Type B pancreatic cell (in vitro differentiated cells): Measurements from ENCODE around the gene EEFSEC. TPM values are rescaled to one million over a fixed set of nuclear protein-coding genes. Genes with fewer than 3 reads are reported as not detected.

Source experiments
- DNase-seq: peaks from one replicate; pipeline ENCODE4 v3.0.0; 2021; ENCODE audit warnings: mixed read lengths; ENCODE audit not compliant: unreplicated experiment; ENCODE audit errors: extremely low spot score
- H3K27ac Mint-ChIP-seq: 2 replicates; pipeline ENCODE4 v1.8.0; 2021; ENCODE audit warnings: mild to moderate bottlenecking, mixed read lengths
- H3K27me3 Mint-ChIP-seq: 2 replicates; pipeline ENCODE4 v1.8.0; 2021; ENCODE audit warnings: mixed read lengths
- H3K36me3 Mint-ChIP-seq: 2 replicates; pipeline ENCODE4 v1.8.0; 2021; ENCODE audit warnings: mixed read lengths
- H3K4me1 Mint-ChIP-seq: one replicate; pipeline ENCODE4 v1.8.0; 2021; ENCODE audit warnings: mixed read lengths; ENCODE audit not compliant: unreplicated experiment
- H3K4me3 Mint-ChIP-seq: 2 replicates; pipeline ENCODE4 v1.8.0; 2021; ENCODE audit warnings: mild to moderate bottlenecking, mixed read lengths
- H3K9me3 Mint-ChIP-seq: 2 replicates; pipeline ENCODE4 v1.8.0; 2021; ENCODE audit warnings: mixed read lengths
- CTCF ChIP-seq: fragments of 200-600 bp; sonication (generic); conservative IDR thresholded peaks from 2 replicates; pipeline ENCODE4 v1.5.0; 2021; ENCODE audit warnings: antibody characterized with exemption, mild to moderate bottlenecking
- total RNA-seq: library from RNA; stranded (reverse); gene quantifications from 2 replicates; pipeline ENCODE4 v1.2.1, GENCODE V29; 2021; ENCODE audit warnings: low replicate concordance

The EEFSEC gene
- total RNA-seq, 1 donor from 2014 or later = 16.6 TPM

- Mint-ChIP-seq H3K27ac (no peak overlapping the region), H3K36me3 (peaks cover 17% of the 10 kb centered on the region), H3K4me1 (peaks cover 28% of the 10 kb centered on the region), H3K27me3 (no peaks in the 10 kb centered on the region), H3K4me3 (no peak overlapping the region), H3K9me3 (peaks cover 3% of the 10 kb centered on the region)
- TF ChIP-seq CTCF = no peak
- no peak for DNase-seq
Measured at GRCh38 chr3:128256131-128256530, 102.8 kb downstream of the EEFSEC start.

- Mint-ChIP-seq H3K4me1 (peaks cover 21% of the 10 kb centered on the region), H3K4me3 (no peak overlapping the region), H3K36me3 (peaks cover 17% of the 10 kb centered on the region), H3K27me3 (no peaks in the 10 kb centered on the region), H3K27ac (no peak overlapping the region), H3K9me3 (peaks cover 3% of the 10 kb centered on the region)
- peak; percentile 44 for DNase-seq
- TF ChIP-seq CTCF = no peak
Measured at GRCh38 chr3:128257632-128258031, 104.4 kb downstream of the EEFSEC start.

GRCh38 chr3:128260275-128260674 is 107.0 kb downstream of the EEFSEC start:
- Mint-ChIP-seq H3K27ac (no peak overlapping the region), H3K4me3 (no peak overlapping the region), H3K4me1 (peaks cover 13% of the 10 kb centered on the region), H3K36me3 (peaks cover 25% of the 10 kb centered on the region), H3K9me3 (peaks cover 3% of the 10 kb centered on the region), H3K27me3 (no peaks in the 10 kb centered on the region)
- TF ChIP-seq CTCF = no peak
- DNase-seq = no peak

DNA sequence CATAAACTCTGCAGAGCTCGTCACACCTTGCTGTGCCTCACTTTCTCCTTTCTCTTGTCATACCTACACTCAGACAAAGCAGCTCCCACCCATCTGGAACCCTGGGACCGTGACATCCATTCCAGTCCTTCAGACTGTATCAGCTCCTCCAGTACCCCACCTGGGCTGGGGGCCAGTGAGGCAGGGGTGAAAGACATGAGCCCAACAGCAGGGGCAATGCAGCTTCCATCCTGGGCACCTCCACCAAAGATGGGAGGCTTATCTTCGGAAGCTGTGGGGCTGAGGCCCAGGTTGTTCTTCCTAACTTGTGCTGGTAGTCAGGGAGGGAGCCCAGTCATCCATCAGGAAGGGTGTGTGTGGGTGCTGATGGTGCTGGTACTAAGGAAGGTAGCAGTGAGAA is 109.2 kb downstream of the EEFSEC start:
- TF ChIP-seq CTCF = no peak
- Mint-ChIP-seq H3K36me3 (peaks cover 25% of the 10 kb centered on the region), H3K27me3 (no peaks in the 10 kb centered on the region), H3K4me1 (peaks cover 5% of the 10 kb centered on the region), H3K9me3 (peaks cover 3% of the 10 kb centered on the region), H3K27ac (no peak overlapping the region), H3K4me3 (no peak overlapping the region)
- DNase-seq = peak; percentile 50

DNA sequence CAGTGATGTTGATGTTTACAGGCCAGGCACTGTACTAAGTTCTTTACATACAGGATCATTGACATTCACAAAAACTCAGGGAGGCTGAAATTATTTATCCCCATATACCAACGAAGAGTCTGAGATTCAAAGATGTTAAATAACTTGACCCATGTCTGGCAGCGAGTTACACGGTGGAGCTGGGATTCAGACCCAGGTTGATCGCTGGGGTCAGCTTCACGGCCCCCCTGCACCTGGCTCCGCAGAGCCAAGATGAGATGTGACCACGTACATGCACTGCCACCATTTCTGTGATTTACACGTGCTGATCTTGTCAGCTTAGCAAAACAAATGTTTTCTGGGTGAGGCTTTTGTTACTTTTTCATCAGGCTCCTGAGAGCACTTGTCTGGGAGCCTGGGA is 109.8 kb downstream of the EEFSEC start:
- Mint-ChIP-seq H3K27ac (no peak overlapping the region), H3K36me3 (peaks cover 27% of the 10 kb centered on the region)
- DNase-seq = no peak

More for the DNA sequence above, 109.8 kb downstream of the EEFSEC start:
- peaks cover 3% of the 10 kb centered on the region for H3K9me3 Mint-ChIP-seq
- H3K4me1 Mint-ChIP-seq = peaks cover 8% of the 10 kb centered on the region
- H3K27me3 Mint-ChIP-seq = no peaks in the 10 kb centered on the region
- H3K4me3 Mint-ChIP-seq = no peak overlapping the region
- TF ChIP-seq CTCF = no peak
